WI38 (cell line): Measurements from ENCODE around the gene SLC49A4.

Experiments
- H3K4me3 ChIP-seq: 2 replicates; pipeline ENCODE4 v1.5.1; 2011; ENCODE audit warnings: low read depth, mild to moderate bottlenecking, control low read depth, low read length
- CTCF ChIP-seq: IDR thresholded peaks from 2 replicates; pipeline ENCODE4 v1.5.1; 2012; ENCODE audit warnings: low read depth, mild to moderate bottlenecking, control low read depth, low read length

Gene SLC49A4

GRCh38 chr3:122859021-122859805 lies 64.3 kb downstream of the SLC49A4 start:
- no peak overlapping the region for H3K4me3 ChIP-seq
- TF ChIP-seq CTCF, result no peak

GRCh38 chr3:122862381-122862780 lies 67.5 kb downstream of the SLC49A4 start:
- H3K4me3 ChIP-seq, result no peak overlapping the region
- no peak for TF ChIP-seq CTCF

- H3K4me3 ChIP-seq, result no peak overlapping the region
- TF ChIP-seq CTCF, result no peak
Observed at GRCh38 chr3:122864498-122864897, 69.6 kb downstream of the SLC49A4 start.

- H3K4me3 ChIP-seq, result no peak overlapping the region
- TF ChIP-seq CTCF, result no peak
Observed at GRCh38 chr3:122868322-122868721, 73.5 kb downstream of the SLC49A4 start.

- TF ChIP-seq CTCF, result no peak
- no peak overlapping the region for H3K4me3 ChIP-seq
Observed at GRCh38 chr3:122873741-122874515, 79.1 kb downstream of the SLC49A4 start.

GRCh38 chr3:122875547-122876127 lies 80.8 kb downstream of the SLC49A4 start:
- no peak for TF ChIP-seq CTCF
- H3K4me3 ChIP-seq, result no peak overlapping the region

- H3K4me3 ChIP-seq, result no peak overlapping the region
- TF ChIP-seq CTCF, result no peak
Observed at GRCh38 chr3:122880173-122880572, 85.3 kb downstream of the SLC49A4 start.
